Naive thymus-derived CD4-positive, alpha-beta T cell (primary cell): Measurements from ENCODE around the gene JUP. TPM values are rescaled to one million over a fixed set of nuclear protein-coding genes. Genes with fewer than 3 reads are reported as not detected.

Experiments
- ATAC-seq: fragments of 150-1000 bp; cut with Tn5 transposase; 2 replicates; pipeline ENCODE4 v1.10.0; 2021; ENCODE audit warnings: mild to moderate bottlenecking, moderate library complexity
- CTCF ChIA-PET: fragments of 350-600 bp; sonication (Branson Sonifier 250); formaldehyde crosslinking; loops from one replicate; lab custom pipeline; 2021; ENCODE audit warnings: antibody characterized with exemption; lab: Charles Lee
- POLR2A ChIA-PET: fragments of 350-600 bp; sonication (Branson Sonifier 250); formaldehyde crosslinking; loops from one replicate; lab custom pipeline; 2021; ENCODE audit warnings: antibody characterized with exemption, inconsistent platforms; lab: Charles Lee
- DNase-seq, 9 donors: peaks; one replicate each; pipeline versions ENCODE4 v3.0.0 to v3.0.0-alpha.2; 2020 to 2022; ENCODE audit warnings: mixed read lengths in 1 of 9
- H3K27ac ChIP-seq: one replicate; pipeline ENCODE4 v1.7.0; 2013; ENCODE audit warnings: mild to moderate bottlenecking, low read depth, low read length, moderate library complexity
- H3K27me3 ChIP-seq, 2 donors: one replicate each; pipeline ENCODE4 v1.7.0; 2013; ENCODE audit warnings: low read length in 2 of 2, mild to moderate bottlenecking in 2 of 2, moderate library complexity in 2 of 2; ENCODE audit not compliant: control insufficient read depth in 2 of 2, insufficient read depth in 2 of 2
- H3K36me3 ChIP-seq, 3 experiments: 1 replicate in 2 of 3; 2 replicates in 1 of 3; pipeline ENCODE4 v1.7.0; 2013; ENCODE audit warnings: low read length in 3 of 3, mild to moderate bottlenecking in 3 of 3, moderate library complexity in 1 of 3; ENCODE audit not compliant: insufficient read depth in 3 of 3, control insufficient read depth in 2 of 3
- H3K4me1 ChIP-seq, 2 donors: one replicate each; pipeline ENCODE4 v1.7.0; 2013; ENCODE audit warnings: low read length in 2 of 2, mild to moderate bottlenecking in 2 of 2, moderate library complexity in 1 of 2; ENCODE audit not compliant: control insufficient read depth in 2 of 2, insufficient read depth in 2 of 2
- H3K4me3 ChIP-seq: 2 replicates; pipeline ENCODE4 v1.7.0; 2013; ENCODE audit warnings: mild to moderate bottlenecking, low read length
- H3K9me3 ChIP-seq, 3 experiments: 1 replicate in 2 of 3; 2 replicates in 1 of 3; pipeline ENCODE4 v1.7.0; 2013; ENCODE audit warnings: low read length in 3 of 3; ENCODE audit not compliant: control insufficient read depth in 2 of 3
- H3K27ac Mint-ChIP-seq, 9 donors: one replicate each; pipeline ENCODE4 v1.8.0; 2020 to 2022; ENCODE audit warnings: mixed read lengths in 9 of 9, mild to moderate bottlenecking in 8 of 9, moderate library complexity in 5 of 9, inconsistent platforms in 2 of 9
- H3K27me3 Mint-ChIP-seq, 5 donors: one replicate each; pipeline ENCODE4 v1.8.0; 2021 to 2022; ENCODE audit warnings: mixed read lengths in 5 of 5, mild to moderate bottlenecking in 1 of 5
- H3K36me3 Mint-ChIP-seq, 5 donors: one replicate each; pipeline ENCODE4 v1.8.0; 2020 to 2022; ENCODE audit warnings: mixed read lengths in 5 of 5, mild to moderate bottlenecking in 3 of 5, inconsistent platforms in 1 of 5
- H3K4me1 Mint-ChIP-seq, 7 donors: one replicate each; pipeline ENCODE4 v1.8.0; 2020 to 2022; ENCODE audit warnings: mixed read lengths in 7 of 7, mild to moderate bottlenecking in 3 of 7, inconsistent platforms in 1 of 7
- H3K4me3 Mint-ChIP-seq, 10 donors: one replicate each; pipeline ENCODE4 v1.8.0; 2020 to 2022; ENCODE audit warnings: mild to moderate bottlenecking in 10 of 10, mixed read lengths in 10 of 10, moderate library complexity in 6 of 10, inconsistent platforms in 2 of 10
- H3K9me3 Mint-ChIP-seq, 11 donors: one replicate each; pipeline ENCODE4 v1.8.0; 2020 to 2022; ENCODE audit warnings: mixed read lengths in 11 of 11, mild to moderate bottlenecking in 4 of 11, inconsistent platforms in 1 of 11, moderate library complexity in 1 of 11
- intact Hi-C, 2 donors: fragments of 100-400 bp; cut with micrococcal nuclease; formaldehyde crosslinking; loops; one replicate each; pipeline ENCODE4 v1.15.1; 2023
- polyA plus RNA-seq, 2 donors: library from polyadenylated mRNA; unstranded; fragments of 300-500 nt; fragmentation: Illumina TruSeq; gene quantifications; one replicate each; pipeline ENCODE4 v1.2.3, GENCODE V29; 2021
- total RNA-seq, 6 experiments: library from RNA in 5 of 6; stranded (reverse) in 5 of 6; gene quantifications; 1 replicate in 5 of 6; 2 replicates in 1 of 6; pipeline ENCODE4 v1.2.3 and lab custom pipeline; 2021 to 2026

JUP gene
- total and polyA plus RNA-seq, 7 experiments from 2014 or later = 0.19 to 8.2 (median 0.49) TPM

- CTCF ChIA-PET = no interaction called here
- Mint-ChIP-seq H3K4me3 (no peak overlapping the region), H3K36me3 (no peaks in the 10 kb centered on the region)
These were observed 30.3 kb upstream of the JUP start for GRCh38 chr17:41816637-41817320.

DNA sequence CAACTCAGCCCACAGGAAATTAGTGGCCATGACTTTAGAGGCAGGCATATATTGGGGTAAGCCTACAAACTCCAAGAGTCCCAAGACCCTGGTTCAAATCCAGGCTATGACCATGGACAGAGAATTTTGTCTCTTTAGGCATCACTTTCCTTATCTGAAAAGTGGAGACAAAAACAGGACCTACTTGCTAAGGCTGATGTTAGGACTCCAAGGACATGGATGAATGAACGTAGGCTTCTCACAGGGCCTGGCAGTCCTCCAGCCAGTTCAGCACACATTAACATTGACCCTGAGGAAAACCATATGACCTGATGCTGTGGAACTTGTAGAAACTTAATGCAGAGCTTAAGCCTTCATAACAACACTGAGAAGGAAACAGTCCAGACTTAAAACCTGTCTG lies 27.7 kb upstream of the JUP start:
- intact Hi-C loops = no loop called here

More at GRCh38 chr17:41816637-41817320, 30.3 kb upstream of the JUP start:
- H3K27me3 Mint-ChIP-seq = peaks cover 0 to 15% (median 0%) of the 10 kb centered on the region in 5 donors
- Histone ChIP-seq H3K27ac (no peak overlapping the region), H3K27me3 (no peaks in the 10 kb centered on the region), H3K36me3 (no peaks in the 10 kb centered on the region), H3K4me3 (no peak overlapping the region), H3K9me3 (no peaks in the 10 kb centered on the region), H3K4me1 (peaks cover 0 to 9% of the 10 kb centered on the region in 2 donors)
- intact Hi-C loops = no loop called here
- ATAC-seq (no peak), DNase-seq (no peak)
- POLR2A ChIA-PET = no interaction called here
- no peak overlapping the region for H3K27ac Mint-ChIP-seq
- peaks cover 5 to 10% (median 8%) of the 10 kb centered on the region in 7 donors for H3K4me1 Mint-ChIP-seq
- H3K9me3 Mint-ChIP-seq = peaks cover 0 to 2% (median 0%) of the 10 kb centered on the region in 11 donors

DNA sequence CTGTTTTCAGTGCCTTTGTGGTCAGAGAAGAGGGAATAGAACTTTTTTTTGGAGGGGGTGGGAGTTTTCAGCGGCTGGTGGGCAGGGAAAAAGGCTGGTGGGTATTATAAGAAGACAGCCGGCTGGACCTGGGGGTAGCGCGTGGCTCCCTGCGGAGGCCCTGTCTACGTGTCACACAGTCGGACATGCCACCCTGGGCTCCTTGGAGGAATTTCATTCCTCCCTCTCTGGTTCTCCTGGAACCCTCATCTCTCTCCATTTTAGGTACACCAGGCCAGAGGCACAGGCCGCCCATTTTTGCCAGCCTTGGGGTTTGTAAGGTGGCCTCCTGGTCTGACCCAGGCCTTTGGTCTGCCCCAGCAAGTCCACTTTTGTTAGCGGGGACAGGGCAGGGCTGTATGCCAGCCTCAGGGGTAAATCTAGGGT lies 27.2 kb upstream of the JUP start:
- Histone ChIP-seq H3K9me3 (no peaks in the 10 kb centered on the region), H3K27me3 (no peaks in the 10 kb centered on the region), H3K27ac (no peak overlapping the region), H3K4me1 (peaks cover 10 to 16% of the 10 kb centered on the region in 2 donors), H3K36me3 (no peaks in the 10 kb centered on the region), H3K4me3 (no peak overlapping the region)
- ChIA-PET POLR2A (no interaction called here), CTCF (no interaction called here)
- H3K27ac Mint-ChIP-seq = peak overlapping the region in 2 of 9 donors; percentile 64 to 84
- peaks cover 0 to 22% (median 0%) of the 10 kb centered on the region in 5 donors for H3K27me3 Mint-ChIP-seq
- H3K4me3 Mint-ChIP-seq = peak overlapping the region in 8 of 10 donors; percentile 31 to 97 (median 60)
- H3K9me3 Mint-ChIP-seq = peaks cover 0 to 2% (median 0%) of the 10 kb centered on the region in 11 donors
- intact Hi-C loops = no loop called here
- H3K4me1 Mint-ChIP-seq = peaks cover 14 to 26% (median 21%) of the 10 kb centered on the region in 7 donors
- H3K36me3 Mint-ChIP-seq = peaks cover 0 to 2% (median 0%) of the 10 kb centered on the region in 5 donors
- DNase-seq (no peak), ATAC-seq (no peak)

More for the DNA sequence above, 27.7 kb upstream of the JUP start:
- Mint-ChIP-seq H3K4me3 (peak overlapping the region in 4 of 10 donors; percentile 25 to 64 (median 50)), H3K9me3 (peaks cover 0 to 2% (median 0%) of the 10 kb centered on the region in 11 donors), H3K27me3 (peaks cover 0 to 22% (median 0%) of the 10 kb centered on the region in 5 donors), H3K4me1 (peaks cover 14 to 25% (median 21%) of the 10 kb centered on the region in 7 donors), H3K27ac (peak overlapping the region in 1 of 9 donors; percentile 31), H3K36me3 (peaks cover 0 to 2% (median 0%) of the 10 kb centered on the region in 5 donors)
- Histone ChIP-seq H3K4me1 (peaks cover 10 to 16% of the 10 kb centered on the region in 2 donors), H3K4me3 (no peak overlapping the region), H3K9me3 (no peaks in the 10 kb centered on the region), H3K27ac (no peak overlapping the region), H3K27me3 (no peaks in the 10 kb centered on the region), H3K36me3 (no peaks in the 10 kb centered on the region)
- ChIA-PET CTCF (interaction anchor here (1.1 to 1.3 kb wide), 2 partner anchors 12 to 76 kb away, joined by 3 to 4 read pairs; no protein-coding TSS in a partner anchor), POLR2A (no interaction called here)
- DNase-seq = no peak
- no peak for ATAC-seq

DNA sequence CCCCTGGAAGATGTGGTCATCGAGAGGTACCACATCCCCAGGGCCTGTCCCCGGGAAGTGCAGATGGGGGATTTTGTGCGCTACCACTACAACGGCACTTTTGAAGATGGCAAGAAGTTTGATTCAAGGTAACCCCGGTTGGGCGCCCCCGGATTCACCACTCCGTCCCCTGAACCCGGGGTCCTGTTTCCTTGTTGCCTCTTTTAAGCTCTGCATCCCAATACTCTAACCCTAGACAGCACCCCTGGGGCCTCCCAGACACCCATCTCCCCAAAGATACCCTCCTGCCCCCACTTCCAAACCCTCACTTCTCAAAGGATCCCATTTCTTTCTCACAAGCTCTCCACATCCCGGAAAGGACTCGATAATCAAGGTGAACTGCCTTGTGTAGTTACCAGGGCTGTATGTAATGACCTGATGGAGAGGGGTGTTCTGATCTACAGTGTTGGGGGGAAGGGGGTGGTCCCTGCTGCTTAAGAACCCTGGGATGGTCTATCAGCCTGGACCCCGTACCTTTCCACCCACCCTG lies 26.7 kb upstream of the JUP start:
- Mint-ChIP-seq H3K27me3 (peaks cover 0 to 22% (median 0%) of the 10 kb centered on the region in 5 donors), H3K27ac (peak overlapping the region in 4 of 9 donors; percentile 1 to 84 (median 44)), H3K9me3 (peaks cover 0 to 2% (median 0%) of the 10 kb centered on the region in 11 donors), H3K36me3 (peaks cover 0 to 4% (median 0%) of the 10 kb centered on the region in 5 donors), H3K4me1 (peaks cover 14 to 26% (median 21%) of the 10 kb centered on the region in 7 donors), H3K4me3 (peak overlapping the region; percentile 20 to 97 (median 60))
- Histone ChIP-seq H3K4me3 (no peak overlapping the region), H3K36me3 (no peaks in the 10 kb centered on the region), H3K4me1 (peaks cover 10 to 16% of the 10 kb centered on the region in 2 donors), H3K9me3 (no peaks in the 10 kb centered on the region), H3K27ac (no peak overlapping the region), H3K27me3 (no peaks in the 10 kb centered on the region)
- no peak for DNase-seq
- POLR2A ChIA-PET = no interaction called here
- CTCF ChIA-PET = no interaction called here
- ATAC-seq = no peak
- intact Hi-C loops = no loop called here

- Mint-ChIP-seq H3K27ac (peak within 1 kb of the TSS in 8 of 9 donors; percentile 50 to 84 (median 68)), H3K4me3 (peak within 1 kb of the TSS; percentile 89 to 99 (median 94)), H3K36me3 (peaks cover 0 to 4% (median 0%) of the 10 kb centered on the region in 5 donors), H3K4me1 (peaks cover 14 to 26% (median 21%) of the 10 kb centered on the region in 7 donors), H3K27me3 (peaks cover 0 to 22% (median 0%) of the 10 kb centered on the region in 5 donors), H3K9me3 (peaks cover 0 to 2% (median 0%) of the 10 kb centered on the region in 11 donors)
- DNase-seq (peak; percentile 21 to 58 (median 46)), ATAC-seq (peak; percentile 12)
- Histone ChIP-seq H3K27ac (peak within 1 kb of the TSS; percentile 48), H3K4me3 (peak within 1 kb of the TSS; percentile 81), H3K27me3 (no peaks in the 10 kb centered on the region), H3K4me1 (peaks cover 10 to 16% of the 10 kb centered on the region in 2 donors), H3K9me3 (no peaks in the 10 kb centered on the region), H3K36me3 (no peaks in the 10 kb centered on the region)
- intact Hi-C loops = no loop called here
- ChIA-PET CTCF (interaction anchor here (0.9 to 3.6 kb wide), 3 partner anchors 10 to 75 kb away, joined by 4 to 19 read pairs (median 6); no protein-coding TSS in a partner anchor), POLR2A (interaction anchor here (2.2 kb wide), 2 partner anchors 52 to 124 kb away, joined by 5 to 8 read pairs; partner anchors contain the start of genes EIF1 and KLHL11)
These were observed 26.1 kb upstream of the JUP start, which contains the start of gene FKBP10 for GRCh38 chr17:41812381-41813151. Gene FKBP10, plus strand, starts transcription at chr17:41813004. Its CDS starts 31 bp downstream, at chr17:41813035.
